Measurements from ENCODE around the gene PSMA7. TPM values are rescaled to one million over a fixed set of nuclear protein-coding genes. Genes with fewer than 3 reads are reported as not detected.

Gene PSMA7
- total RNA-seq, 4 donors from 2014 or later = 213 to 288 (median 261) TPM

GRCh38 chr20:62103508-62104233 lies 39.5 kb downstream of the PSMA7 start:
- DNase-seq = no peak
- no peaks in the 10 kb centered on the region for H3K36me3 ChIP-seq
- no peaks in the 10 kb centered on the region for H3K27me3 ChIP-seq
- H3K9me3 ChIP-seq = no peaks in the 10 kb centered on the region
- whole genome bisulfite sequencing, 2 donors = 60 to 76% methylated on average over 16 to 19 of the region's 21 CpGs
- no peak overlapping the region for H3K4me3 ChIP-seq (replicated peaks in 1 of 3)
- intact Hi-C loops (cut with DNase I) = no loop called here
- no peaks in the 10 kb centered on the region for H3K4me1 ChIP-seq
- TF ChIP-seq POLR2A (IDR thresholded peaks at IDR 0.05) (no peak), CTCF (IDR thresholded peaks at IDR 0.05) (no peak)
- no peak overlapping the region for H3K27ac ChIP-seq

- intact Hi-C loops (cut with DNase I) = no loop called here
- H3K4me1 ChIP-seq = no peaks in the 10 kb centered on the region
- no peaks in the 10 kb centered on the region for H3K36me3 ChIP-seq
- no peaks in the 10 kb centered on the region for H3K27me3 ChIP-seq
- TF ChIP-seq POLR2A (IDR thresholded peaks at IDR 0.05) (no peak), CTCF (IDR thresholded peaks at IDR 0.05) (no peak)
- WGBS, 2 donors = 90 to 93% methylated on average over 4 of the region's 4 CpGs
- H3K27ac ChIP-seq = no peak overlapping the region
- no peak overlapping the region for H3K4me3 ChIP-seq (replicated peaks in 1 of 3)
- H3K9me3 ChIP-seq = no peaks in the 10 kb centered on the region
- DNase-seq = no peak
Measured at GRCh38 chr20:62101078-62101477, 42.1 kb downstream of the PSMA7 start.

GRCh38 chr20:62097881-62098407 lies 45.2 kb downstream of the PSMA7 start:
- no peaks in the 10 kb centered on the region for H3K27me3 ChIP-seq
- H3K27ac ChIP-seq = no peak overlapping the region
- H3K4me3 ChIP-seq (replicated peaks in 1 of 3) = no peak overlapping the region
- H3K4me1 ChIP-seq = no peaks in the 10 kb centered on the region
- intact Hi-C loops (cut with DNase I) = no loop called here
- no peak for DNase-seq
- no peaks in the 10 kb centered on the region for H3K9me3 ChIP-seq
- TF ChIP-seq CTCF (IDR thresholded peaks at IDR 0.05) (no peak), POLR2A (IDR thresholded peaks at IDR 0.05) (no peak)
- 68 to 72% methylated on average over 16 of the region's 16 CpGs for WGBS, 2 donors
- H3K36me3 ChIP-seq = no peaks in the 10 kb centered on the region

GRCh38 chr20:62096421-62097380 lies 46.5 kb downstream of the PSMA7 start:
- no peaks in the 10 kb centered on the region for H3K36me3 ChIP-seq
- DNase-seq = no peak
- no peak overlapping the region for H3K4me3 ChIP-seq (replicated peaks in 1 of 3)
- TF ChIP-seq POLR2A (IDR thresholded peaks at IDR 0.05) (no peak), CTCF (IDR thresholded peaks at IDR 0.05) (no peak)
- WGBS, 2 donors = 89 to 92% methylated on average over 23 to 26 of the region's 30 CpGs
- intact Hi-C loops (cut with DNase I) = no loop called here
- H3K4me1 ChIP-seq = no peaks in the 10 kb centered on the region
- H3K9me3 ChIP-seq = no peaks in the 10 kb centered on the region
- no peak overlapping the region for H3K27ac ChIP-seq
- H3K27me3 ChIP-seq = no peaks in the 10 kb centered on the region

Data from thyroid gland (tissue), 4 donors.